ENCODE results near the gene PLCH2. TPM values are rescaled to one million over a fixed set of nuclear protein-coding genes. Genes with fewer than 3 reads are reported as not detected.
"Not testable (repeated sequence)": the region's sequence is repeated elsewhere in the genome, so short reads cannot be mapped to it uniquely, and the experiment has no call there.

PLCH2 gene
- total RNA-seq, 1 experiment from 2014 or later, result 0.22 TPM

- Histone ChIP-seq H3K9me3 (replicated peaks) (no peaks in the 10 kb centered on the region), H3K4me3 (no peak overlapping the region), H3K4me1 (peaks cover 10% of the 10 kb centered on the region; the same call in 1 of the 2 replicates), H3K27ac (no peak overlapping the region), H3K27me3 (peaks cover 53% of the 10 kb centered on the region), H3K36me3 (no peaks in the 10 kb centered on the region)
- no peak for DNase-seq
Measured at GRCh38 chr1:2446861-2447260, 29.2 kb upstream of the PLCH2 start.

GRCh38 chr1:2447276-2448097 is 28.6 kb upstream of the PLCH2 start:
- peaks cover 10% of the 10 kb centered on the region; the same call in 1 of the 2 replicates for H3K4me1 ChIP-seq
- no peak overlapping the region for H3K27ac ChIP-seq
- peaks cover 51% of the 10 kb centered on the region for H3K27me3 ChIP-seq
- DNase-seq, result no peak
- H3K4me3 ChIP-seq, result no peak overlapping the region
- no peaks in the 10 kb centered on the region for H3K9me3 ChIP-seq (replicated peaks)
- H3K36me3 ChIP-seq, result no peaks in the 10 kb centered on the region

GRCh38 chr1:2448098-2448445 is 28.0 kb upstream of the PLCH2 start:
- no peaks in the 10 kb centered on the region for H3K36me3 ChIP-seq
- no peak overlapping the region for H3K27ac ChIP-seq
- peak; percentile 79 to 80 for DNase-seq
- H3K27me3 ChIP-seq, result peaks cover 51% of the 10 kb centered on the region
- peaks cover 10% of the 10 kb centered on the region; the same call in 1 of the 2 replicates for H3K4me1 ChIP-seq
- no peak overlapping the region for H3K4me3 ChIP-seq
- no peaks in the 10 kb centered on the region for H3K9me3 ChIP-seq (replicated peaks)

GRCh38 chr1:2449636-2450454 is 26.2 kb upstream of the PLCH2 start:
- H3K36me3 ChIP-seq, result no peaks in the 10 kb centered on the region
- H3K9me3 ChIP-seq (replicated peaks), result no peaks in the 10 kb centered on the region
- H3K4me3 ChIP-seq, result no peak overlapping the region
- no peak overlapping the region for H3K27ac ChIP-seq
- DNase-seq, result no peak
- peaks cover 10% of the 10 kb centered on the region; the same call in 1 of the 2 replicates for H3K4me1 ChIP-seq
- peaks cover 59% of the 10 kb centered on the region for H3K27me3 ChIP-seq

GRCh38 chr1:2451741-2452140 is 24.3 kb upstream of the PLCH2 start:
- Histone ChIP-seq H3K27me3 (peaks cover 62% of the 10 kb centered on the region), H3K4me3 (no peak overlapping the region), H3K36me3 (no peaks in the 10 kb centered on the region), H3K9me3 (replicated peaks) (no peaks in the 10 kb centered on the region), H3K27ac (no peak overlapping the region), H3K4me1 (peaks cover 10% of the 10 kb centered on the region; the same call in 1 of the 2 replicates)
- DNase-seq, result no peak

- no peak overlapping the region for H3K27ac ChIP-seq
- no peak for DNase-seq
- H3K27me3 ChIP-seq, result peaks cover 68% of the 10 kb centered on the region
Measured at GRCh38 chr1:2452201-2452931, 23.7 kb upstream of the PLCH2 start.

GRCh38 chr1:2452932-2453315 is 23.2 kb upstream of the PLCH2 start:
- DNase-seq, result no peak
- no peak overlapping the region for H3K27ac ChIP-seq
- peaks cover 69% of the 10 kb centered on the region for H3K27me3 ChIP-seq
- peaks cover 6% of the 10 kb centered on the region; the same call in 1 of the 2 replicates for H3K4me1 ChIP-seq
- no peaks in the 10 kb centered on the region for H3K36me3 ChIP-seq
- no peak overlapping the region for H3K4me3 ChIP-seq
- no peaks in the 10 kb centered on the region for H3K9me3 ChIP-seq (replicated peaks)

More at GRCh38 chr1:2452201-2452931, 23.7 kb upstream of the PLCH2 start:
- Histone ChIP-seq H3K36me3 (no peaks in the 10 kb centered on the region), H3K4me1 (peaks cover 10% of the 10 kb centered on the region; the same call in 1 of the 2 replicates), H3K9me3 (replicated peaks) (no peaks in the 10 kb centered on the region), H3K4me3 (no peak overlapping the region)

- no peak overlapping the region for H3K4me3 ChIP-seq
- H3K4me1 ChIP-seq, result no peaks in the 10 kb centered on the region
Measured at GRCh38 chr1:2454227-2454626, 21.9 kb upstream of the PLCH2 start.

GRCh38 chr1:2455757-2456156 is 20.3 kb upstream of the PLCH2 start:
- no peaks in the 10 kb centered on the region for H3K9me3 ChIP-seq (replicated peaks)
- DNase-seq, result no peak
- no peaks in the 10 kb centered on the region for H3K4me1 ChIP-seq
- no peak overlapping the region for H3K27ac ChIP-seq
- no peaks in the 10 kb centered on the region for H3K36me3 ChIP-seq
- peaks cover 83% of the 10 kb centered on the region for H3K27me3 ChIP-seq
- H3K4me3 ChIP-seq, result no peak overlapping the region

More at GRCh38 chr1:2454227-2454626, 21.9 kb upstream of the PLCH2 start:
- Histone ChIP-seq H3K27ac (no peak overlapping the region), H3K27me3 (peaks cover 79% of the 10 kb centered on the region), H3K9me3 (replicated peaks) (no peaks in the 10 kb centered on the region), H3K36me3 (no peaks in the 10 kb centered on the region)
- no peak for DNase-seq

- Histone ChIP-seq H3K36me3 (no peaks in the 10 kb centered on the region), H3K27ac (no peak overlapping the region), H3K4me3 (no peak overlapping the region), H3K4me1 (no peaks in the 10 kb centered on the region), H3K27me3 (peaks cover 80% of the 10 kb centered on the region), H3K9me3 (replicated peaks) (no peaks in the 10 kb centered on the region)
- DNase-seq, result no peak
Measured at GRCh38 chr1:2457444-2457843, 18.6 kb upstream of the PLCH2 start.

- no peaks in the 10 kb centered on the region for H3K36me3 ChIP-seq
- DNase-seq, result no peak
- no peak overlapping the region for H3K27ac ChIP-seq
- no peaks in the 10 kb centered on the region for H3K4me1 ChIP-seq
- H3K4me3 ChIP-seq, result no peak overlapping the region
- peaks cover 80% of the 10 kb centered on the region for H3K27me3 ChIP-seq
- H3K9me3 ChIP-seq (replicated peaks), result no peaks in the 10 kb centered on the region
Measured at GRCh38 chr1:2458687-2459086, 17.4 kb upstream of the PLCH2 start.

- peaks cover 80% of the 10 kb centered on the region for H3K27me3 ChIP-seq
- not testable (repeated sequence) for H3K27ac ChIP-seq; H3K4me1 ChIP-seq; H3K36me3 ChIP-seq; DNase-seq; H3K9me3 ChIP-seq (replicated peaks); H3K4me3 ChIP-seq
Measured at GRCh38 chr1:2459102-2459753, 16.9 kb upstream of the PLCH2 start.

GRCh38 chr1:2459757-2460156 is 16.3 kb upstream of the PLCH2 start:
- Histone ChIP-seq H3K4me3 (no peak overlapping the region), H3K9me3 (replicated peaks) (no peaks in the 10 kb centered on the region), H3K27me3 (peaks cover 80% of the 10 kb centered on the region), H3K27ac (no peak overlapping the region), H3K36me3 (no peaks in the 10 kb centered on the region), H3K4me1 (no peaks in the 10 kb centered on the region)
- peak in 1 of 2 experiments; percentile 31 for DNase-seq

GRCh38 chr1:2460203-2460602 is 15.9 kb upstream of the PLCH2 start:
- no peak overlapping the region for H3K4me3 ChIP-seq
- H3K4me1 ChIP-seq, result no peaks in the 10 kb centered on the region
- H3K36me3 ChIP-seq, result no peaks in the 10 kb centered on the region
- DNase-seq, result no peak
- no peak overlapping the region for H3K27ac ChIP-seq
- no peaks in the 10 kb centered on the region for H3K9me3 ChIP-seq (replicated peaks)
- H3K27me3 ChIP-seq, result peaks cover 80% of the 10 kb centered on the region
